Measurements from ENCODE around the gene KCNJ4.
A peak's percentile ranks its signal among the peaks of the same experiment; 100 is the strongest.

Gene KCNJ4

DNA sequence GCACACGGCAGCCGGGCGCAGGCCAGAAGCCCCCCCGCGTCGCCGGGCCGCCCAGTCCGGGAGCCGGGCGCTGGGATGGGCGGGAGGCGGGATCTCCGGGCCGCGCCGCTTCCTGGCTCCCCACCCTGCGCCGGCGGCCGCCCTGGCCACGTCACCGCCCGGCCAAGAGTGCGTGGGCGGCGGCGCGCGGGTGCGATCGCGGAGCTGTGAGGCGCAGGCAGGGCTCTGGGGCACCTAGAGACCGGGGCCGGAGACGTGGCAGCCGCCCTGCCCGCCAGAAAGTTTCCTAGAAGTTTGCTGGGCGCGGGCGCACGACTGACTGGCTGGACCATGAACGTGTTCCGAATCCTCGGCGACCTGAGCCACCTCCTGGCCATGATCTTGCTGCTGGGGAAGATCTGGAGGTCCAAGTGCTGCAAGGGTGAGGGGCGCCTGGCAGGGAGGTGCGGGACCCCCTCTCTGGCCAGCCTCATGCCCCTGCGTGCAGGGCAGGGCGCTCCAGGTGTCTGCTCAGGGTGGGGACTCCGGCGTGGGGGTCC lies 13.0 kb upstream of the KCNJ4 start, which contains the start of gene KDELR3:
Gene KDELR3, plus strand, starts transcription at position 193 of the 539 bp plus-strand sequence. Its CDS starts 138 bp downstream, at position 331.
- Histone ChIP-seq H4K91ac (ENCODE audit: low read length) (peak within 1 kb of the TSS; percentile 99), H2BK12ac (ENCODE audit: low read length in 2 of 2) (peak within 1 kb of the TSS; percentile 31 to 73), H3K4me2 (ENCODE audit: low read length, poor library complexity, severe bottlenecking) (peak within 1 kb of the TSS; percentile 97), H3K9ac (ENCODE audit: low read length) (peak within 1 kb of the TSS; percentile 94), H2BK120ac (ENCODE audit: low read depth, low read length) (peak within 1 kb of the TSS; percentile 95), H3K36me3 (ENCODE audit: control insufficient read depth in 1 of 2, insufficient read depth in 2 of 2, low read depth in 1 of 2, low read length in 2 of 2) (peaks cover 11 to 13% of the 10 kb centered on the region in 2 experiments), H3K18ac (ENCODE audit: low read depth in 1 of 2, low read length in 2 of 2) (peak within 1 kb of the TSS; percentile 99 to 100), H2AK5ac (ENCODE audit: low read length, severe bottlenecking) (peak within 1 kb of the TSS; percentile 60), H2AFZ (ENCODE audit: low read depth, low read length) (peak within 1 kb of the TSS; percentile 85), H2BK15ac (ENCODE audit: low read depth, poor library complexity, severe bottlenecking) (peak within 1 kb of the TSS; percentile 65), H3K27ac (ENCODE audit: low read length, poor library complexity, severe bottlenecking) (no peak within 1 kb of the TSS), H3K23ac (ENCODE audit: low read length in 2 of 2) (peak within 1 kb of the TSS; percentile 27 to 81), H3K79me1 (replicated peaks; ENCODE audit: low read length, poor library complexity, severe bottlenecking) (peaks cover 25% of the 10 kb centered on the region), H4K8ac (ENCODE audit: low read length) (peak within 1 kb of the TSS; percentile 99), H3K4me3 (ENCODE audit: insufficient read depth in 1 of 2, low read depth in 1 of 2, low read length in 2 of 2) (peak within 1 kb of the TSS; percentile 75 to 88), H3K27me3 (ENCODE audit: control insufficient read depth in 1 of 2, insufficient read depth in 1 of 2, low read length in 2 of 2) (peaks cover 0 to 17% of the 10 kb centered on the region in 2 experiments), H3K9me3 (ENCODE audit: control insufficient read depth, low read length) (no peaks in the 10 kb centered on the region), H3K14ac (ENCODE audit: low read length in 2 of 2) (peak within 1 kb of the TSS in 1 of 2 experiments; percentile 99), H2BK5ac (ENCODE audit: low read depth, low read length, poor library complexity, severe bottlenecking) (no peak within 1 kb of the TSS), H3K4ac (ENCODE audit: low read depth in 1 of 2, low read length in 2 of 2) (peak within 1 kb of the TSS; percentile 97 to 100), H3K4me1 (ENCODE audit: control insufficient read depth, insufficient read depth, low read depth, low read length) (peaks cover 28% of the 10 kb centered on the region)
- WGBS = under 1% methylated on average over 43 of the region's 53 CpGs
- peak; percentile 71 for DNase-seq

DNA sequence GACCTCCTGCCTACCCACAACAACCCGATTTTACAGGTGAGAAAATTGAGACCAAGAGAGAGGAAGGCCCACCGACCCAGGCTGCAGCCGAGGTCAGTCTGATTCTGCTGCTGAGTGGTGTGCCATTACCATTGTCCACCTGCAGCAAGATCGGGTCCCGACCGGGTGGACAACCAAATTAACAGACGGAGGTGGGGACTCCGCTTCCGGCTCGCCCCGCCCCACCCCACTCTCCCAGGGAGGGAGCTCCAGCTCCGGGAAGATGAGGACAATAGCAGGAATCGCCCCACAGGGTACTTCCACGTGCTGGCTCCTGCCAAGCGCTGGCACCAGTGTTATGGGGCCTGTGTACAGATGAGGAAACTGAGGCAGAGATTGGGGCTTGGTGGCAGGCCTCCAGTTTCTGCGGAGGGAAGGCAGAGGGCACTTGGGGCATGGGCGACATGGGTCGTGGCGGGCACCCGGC lies 12.5 kb upstream of the KCNJ4 start:
- Histone ChIP-seq H3K4me3 (ENCODE audit: insufficient read depth in 1 of 2, low read depth in 1 of 2, low read length in 2 of 2) (peak overlapping the region; percentile 75 to 88), H2AK5ac (ENCODE audit: low read length, severe bottlenecking) (peak overlapping the region; percentile 60), H3K27ac (ENCODE audit: low read length, poor library complexity, severe bottlenecking) (no peak overlapping the region), H4K8ac (ENCODE audit: low read length) (peak overlapping the region; percentile 99), H3K4me1 (ENCODE audit: control insufficient read depth, insufficient read depth, low read depth, low read length) (peaks cover 28% of the 10 kb centered on the region), H2BK5ac (ENCODE audit: low read depth, low read length, poor library complexity, severe bottlenecking) (no peak overlapping the region), H3K23ac (ENCODE audit: low read length in 2 of 2) (peak overlapping the region in 1 of 2 experiments; percentile 46), H4K91ac (ENCODE audit: low read length) (peak overlapping the region; percentile 96), H3K27me3 (ENCODE audit: control insufficient read depth in 1 of 2, insufficient read depth in 1 of 2, low read length in 2 of 2) (peaks cover 0 to 18% of the 10 kb centered on the region in 2 experiments), H3K79me1 (replicated peaks; ENCODE audit: low read length, poor library complexity, severe bottlenecking) (peaks cover 25% of the 10 kb centered on the region), H3K9ac (ENCODE audit: low read length) (peak overlapping the region; percentile 94), H2AFZ (ENCODE audit: low read depth, low read length) (peak overlapping the region; percentile 85), H3K18ac (ENCODE audit: low read depth in 1 of 2, low read length in 2 of 2) (peak overlapping the region; percentile 97 to 99), H2BK12ac (ENCODE audit: low read length in 2 of 2) (peak overlapping the region in 1 of 2 experiments; percentile 45), H3K4me2 (ENCODE audit: low read length, poor library complexity, severe bottlenecking) (peak overlapping the region; percentile 97), H3K14ac (ENCODE audit: low read length in 2 of 2) (peak overlapping the region in 1 of 2 experiments; percentile 73), H3K36me3 (ENCODE audit: control insufficient read depth in 1 of 2, insufficient read depth in 2 of 2, low read depth in 1 of 2, low read length in 2 of 2) (peaks cover 11 to 13% of the 10 kb centered on the region in 2 experiments), H3K9me3 (ENCODE audit: control insufficient read depth, low read length) (no peaks in the 10 kb centered on the region), H2BK120ac (ENCODE audit: low read depth, low read length) (peak overlapping the region; percentile 95), H3K4ac (ENCODE audit: low read depth in 1 of 2, low read length in 2 of 2) (peak overlapping the region; percentile 94 to 96), H2BK15ac (ENCODE audit: low read depth, poor library complexity, severe bottlenecking) (peak overlapping the region; percentile 34)
- WGBS = 37% methylated on average over 17 of the region's 20 CpGs
- no peak for DNase-seq

DNA sequence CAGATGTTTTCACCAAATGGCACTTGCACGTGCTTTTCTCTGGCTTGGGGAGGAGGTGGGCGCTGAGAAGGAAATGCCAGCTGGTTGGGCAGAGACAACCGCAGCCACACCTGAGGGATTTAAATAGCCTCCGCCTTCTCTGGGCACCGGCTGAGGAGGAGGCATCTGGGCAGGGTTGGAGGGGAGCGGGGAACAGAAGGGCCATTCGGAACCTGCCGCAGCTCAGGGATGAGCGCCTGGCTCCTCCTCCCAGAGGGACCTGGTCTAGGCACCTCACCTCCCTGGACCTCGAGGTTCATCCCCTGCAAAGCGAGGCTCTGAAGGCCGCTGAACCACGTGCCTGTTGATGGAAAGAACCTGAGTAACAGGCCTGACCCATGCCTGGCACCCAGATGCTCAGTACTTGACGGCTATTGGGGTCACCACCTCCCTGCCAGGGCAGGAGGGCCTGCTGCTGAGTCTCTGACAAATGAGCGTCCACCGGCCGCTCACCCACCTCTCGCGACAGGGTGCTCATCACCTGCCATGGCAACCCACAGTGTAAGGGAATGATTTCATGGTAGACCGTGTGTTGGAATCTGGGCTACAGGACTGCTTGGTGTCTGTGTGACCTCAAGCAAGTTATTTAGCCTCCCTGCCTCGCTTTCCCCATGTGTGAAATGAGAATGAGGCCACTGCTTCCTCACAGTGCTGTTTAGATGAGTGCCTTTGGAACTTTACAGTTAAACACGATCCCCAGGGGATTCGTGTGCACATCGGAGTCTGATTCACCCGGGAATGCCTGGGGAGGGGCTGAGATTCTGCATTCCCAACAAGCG lies 10.9 kb upstream of the KCNJ4 start:
- H3K9ac ChIP-seq (ENCODE audit: low read length) = no peak overlapping the region
- H3K27ac ChIP-seq (ENCODE audit: low read length, poor library complexity, severe bottlenecking) = no peak overlapping the region
- WGBS = 72% methylated on average over 26 of the region's 26 CpGs
- H3K4me1 ChIP-seq (ENCODE audit: control insufficient read depth, insufficient read depth, low read depth, low read length) = peaks cover 34% of the 10 kb centered on the region
- H3K14ac ChIP-seq (ENCODE audit: low read length in 2 of 2) = no peak overlapping the region
- H3K23ac ChIP-seq (ENCODE audit: low read length in 2 of 2) = no peak overlapping the region
- peaks cover 19% of the 10 kb centered on the region for H3K79me1 ChIP-seq (replicated peaks; ENCODE audit: low read length, poor library complexity, severe bottlenecking)
- no peak overlapping the region for H2BK12ac ChIP-seq (ENCODE audit: low read length in 2 of 2)
- no peak overlapping the region for H2BK120ac ChIP-seq (ENCODE audit: low read depth, low read length)
- peak overlapping the region; percentile 9 for H4K8ac ChIP-seq (ENCODE audit: low read length)
- H2AFZ ChIP-seq (ENCODE audit: low read depth, low read length) = no peak overlapping the region
- H3K4me2 ChIP-seq (ENCODE audit: low read length, poor library complexity, severe bottlenecking) = no peak overlapping the region
- H3K4me3 ChIP-seq (ENCODE audit: insufficient read depth in 1 of 2, low read depth in 1 of 2, low read length in 2 of 2) = no peak overlapping the region
- peaks cover 5 to 8% of the 10 kb centered on the region in 2 experiments for H3K36me3 ChIP-seq (ENCODE audit: control insufficient read depth in 1 of 2, insufficient read depth in 2 of 2, low read depth in 1 of 2, low read length in 2 of 2)
- H3K27me3 ChIP-seq (ENCODE audit: control insufficient read depth in 1 of 2, insufficient read depth in 1 of 2, low read length in 2 of 2) = peaks cover 5 to 33% of the 10 kb centered on the region in 2 experiments
- DNase-seq = no peak
- H4K91ac ChIP-seq (ENCODE audit: low read length) = no peak overlapping the region
- H2AK5ac ChIP-seq (ENCODE audit: low read length, severe bottlenecking) = no peak overlapping the region
- no peak overlapping the region for H3K4ac ChIP-seq (ENCODE audit: low read depth in 1 of 2, low read length in 2 of 2)
- H2BK15ac ChIP-seq (ENCODE audit: low read depth, poor library complexity, severe bottlenecking) = no peak overlapping the region
- no peak overlapping the region for H3K18ac ChIP-seq (ENCODE audit: low read depth in 1 of 2, low read length in 2 of 2)
- H2BK5ac ChIP-seq (ENCODE audit: low read depth, low read length, poor library complexity, severe bottlenecking) = no peak overlapping the region
- H3K9me3 ChIP-seq (ENCODE audit: control insufficient read depth, low read length) = no peaks in the 10 kb centered on the region
